ENCODE results near the gene SF3B5. TPM values are rescaled to one million over a fixed set of nuclear protein-coding genes. Genes with fewer than 3 reads are reported as not detected.
A peak's percentile ranks its signal among the peaks of the same experiment; 100 is the strongest.

The SF3B5 gene
- total and polyA plus RNA-seq, 9 of the 15 experiments (the other 6 are each of a cell fraction or from before 2014, with no cell fraction given) = 238 to 1,211 (median 407) TPM

- TF ChIP-seq PHF20 (IDR thresholded peaks at IDR 0.05; ENCODE audit: partially characterized antibody) = peak; percentile 98
- 0 out of 2 replicates have a peak, but pooled peaks have one; percentile 40 for TF ChIP-seq ERF (CRISPR knock-in tag; IDR thresholded peaks at IDR 0.05)
- no peak; the same call in 1 of the 2 replicates for TF ChIP-seq HDAC6 (IDR thresholded peaks at IDR 0.05; ENCODE audit: low read depth, low read length)
- TF ChIP-seq MAZ (CRISPR knock-in tag; conservative IDR thresholded peaks at IDR 0.05 in 1 of 2, IDR thresholded peaks at IDR 0.05 in 1 of 2) = peak; percentile 67 to 91
- TF ChIP-seq THRA (IDR thresholded peaks at IDR 0.05) = no peak
- peak; percentile 98 for TF ChIP-seq SUPT5H (IDR thresholded peaks at IDR 0.05)
- no peak for TF ChIP-seq NR0B1 (IDR thresholded peaks at IDR 0.05; ENCODE audit: partially characterized antibody)
- TF ChIP-seq SRSF1 (IDR thresholded peaks at IDR 0.05; ENCODE audit: low read depth, low read length) = no peak
- TF ChIP-seq RBBP5 (IDR thresholded peaks at IDR 0.05; ENCODE audit: borderline replicate concordance, insufficient read depth, low read length, poor library complexity, severe bottlenecking) = peak; percentile 100
- TF ChIP-seq FOXA3 (CRISPR knock-in tag; conservative IDR thresholded peaks at IDR 0.05 in 1 of 2, IDR thresholded peaks at IDR 0.05 in 1 of 2) = peak; percentile 83 to 92
- peak; percentile 68; the same call in 1 of the 2 replicates for TF ChIP-seq ZNF830 (CRISPR knock-in tag; IDR thresholded peaks at IDR 0.05)
- TF ChIP-seq MYC (IDR thresholded peaks at IDR 0.05; ENCODE audit: low read depth, low read length) = peak; percentile 91
- TF ChIP-seq MYC (CRISPR knock-in tag; IDR thresholded peaks at IDR 0.05; ENCODE audit: borderline replicate concordance, low read depth) = no peak; the same call in 1 of the 2 replicates
- TF ChIP-seq CBFA2T3 (IDR thresholded peaks at IDR 0.05) = no peak
- TF ChIP-seq U2AF2 (optimal IDR thresholded peaks at IDR 0.05; ENCODE audit: low read depth, low read length) = no peak
- no peak for TF ChIP-seq RNF219 (CRISPR knock-in tag; IDR thresholded peaks at IDR 0.05)
- peak; percentile 92; the same call in 1 of the 2 replicates for TF ChIP-seq ZNF609 (CRISPR knock-in tag; IDR thresholded peaks at IDR 0.05; ENCODE audit: borderline replicate concordance)
These were observed at the start of gene SF3B5 (continued) for GRCh38 chr6:144095134-144096002.
